Skin epidermis (tissue), 12 donors: ENCODE results near the gene CLEC17A.
A peak's percentile ranks its signal among the peaks of the same experiment; 100 is the strongest.
"Not testable (repeated sequence)": the region's sequence is repeated elsewhere in the genome, so short reads cannot be mapped to it uniquely, and the experiment has no call there.

Experiments used
- H3K27ac ChIP-seq, 21 experiments: fragments of 200-600 bp; sonication (generic) in 11 of 21; one replicate each; pipeline ENCODE4 v1.5.0; 2020; ENCODE audit warnings: mild to moderate bottlenecking in 3 of 21, inconsistent platforms in 2 of 21, moderate library complexity in 2 of 21
- H3K4me3 ChIP-seq, 7 experiments: fragments of 200-600 bp; sonication (generic) in 2 of 7; one replicate each; pipeline ENCODE4 v1.5.0; 2020; ENCODE audit warnings: inconsistent platforms in 2 of 7, mild to moderate bottlenecking in 2 of 7, moderate library complexity in 1 of 7

CLEC17A gene

DNA sequence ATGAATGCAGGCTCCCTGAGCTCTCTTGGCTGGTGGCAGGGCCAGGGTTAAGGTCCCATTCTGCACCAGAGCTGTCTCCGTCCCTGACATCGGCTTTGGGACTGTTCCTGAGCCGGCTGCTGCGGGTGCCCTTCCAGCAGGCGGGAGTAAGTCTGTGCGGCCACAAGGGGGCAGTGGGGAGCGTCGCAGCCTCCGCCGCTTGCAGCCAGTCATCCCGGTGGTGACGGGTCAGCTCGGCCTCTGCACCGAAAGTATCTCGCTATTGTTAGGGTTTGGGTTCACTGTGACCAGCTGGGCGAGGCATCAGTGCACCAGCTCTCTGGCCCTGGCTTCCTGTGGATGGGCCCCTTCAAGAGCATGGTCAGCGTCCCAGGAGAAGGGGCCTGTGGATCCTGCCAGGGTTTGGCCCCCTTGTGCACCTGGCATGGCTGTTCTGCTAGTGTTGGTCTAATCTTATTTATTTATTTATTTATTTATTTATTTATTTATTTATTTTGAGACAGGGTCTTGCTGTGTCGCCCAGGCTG is 26.2 kb upstream of the CLEC17A start:
- peak overlapping the region in 9 of 21 experiments; percentile 0 to 79 (median 47) for H3K27ac ChIP-seq
- no peak overlapping the region for H3K4me3 ChIP-seq

- H3K4me3 ChIP-seq = no peak overlapping the region
- H3K27ac ChIP-seq = peak overlapping the region in 6 of 21 experiments; percentile 3 to 44 (median 15)
Measured at GRCh38 chr19:14558370-14559066, 24.4 kb upstream of the CLEC17A start.

- Histone ChIP-seq H3K27ac (peak overlapping the region in 15 of 21 experiments; percentile 2 to 80 (median 71)), H3K4me3 (no peak overlapping the region)
Measured at GRCh38 chr19:14559916-14560775, 22.7 kb upstream of the CLEC17A start.

GRCh38 chr19:14560776-14561108 is 22.1 kb upstream of the CLEC17A start:
- Histone ChIP-seq H3K27ac (peak overlapping the region in 16 of 21 experiments; percentile 14 to 80 (median 71)), H3K4me3 (no peak overlapping the region)

DNA sequence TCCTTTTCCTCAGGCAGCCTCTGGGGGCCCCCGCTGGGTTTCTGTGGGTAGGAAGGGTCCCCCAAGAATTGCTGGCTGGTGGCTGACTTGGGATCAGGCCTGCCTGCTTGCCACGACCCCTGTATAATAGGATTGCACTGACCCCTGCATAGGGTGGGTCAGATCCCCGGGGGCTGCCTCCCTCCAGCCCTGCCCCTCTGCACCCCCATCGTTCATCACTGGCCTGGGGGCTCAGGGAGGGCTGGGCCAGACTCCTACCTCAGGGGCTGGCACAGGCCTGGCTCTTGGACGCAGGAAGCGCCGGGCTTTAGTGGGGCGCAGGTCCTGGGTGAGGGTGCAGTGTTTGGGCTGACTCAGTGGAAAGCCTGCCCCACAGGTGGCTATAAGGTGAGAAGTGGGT is 21.6 kb upstream of the CLEC17A start:
- H3K4me3 ChIP-seq = no peak overlapping the region
- H3K27ac ChIP-seq = peak overlapping the region in 18 of 21 experiments; percentile 7 to 80 (median 70)

DNA sequence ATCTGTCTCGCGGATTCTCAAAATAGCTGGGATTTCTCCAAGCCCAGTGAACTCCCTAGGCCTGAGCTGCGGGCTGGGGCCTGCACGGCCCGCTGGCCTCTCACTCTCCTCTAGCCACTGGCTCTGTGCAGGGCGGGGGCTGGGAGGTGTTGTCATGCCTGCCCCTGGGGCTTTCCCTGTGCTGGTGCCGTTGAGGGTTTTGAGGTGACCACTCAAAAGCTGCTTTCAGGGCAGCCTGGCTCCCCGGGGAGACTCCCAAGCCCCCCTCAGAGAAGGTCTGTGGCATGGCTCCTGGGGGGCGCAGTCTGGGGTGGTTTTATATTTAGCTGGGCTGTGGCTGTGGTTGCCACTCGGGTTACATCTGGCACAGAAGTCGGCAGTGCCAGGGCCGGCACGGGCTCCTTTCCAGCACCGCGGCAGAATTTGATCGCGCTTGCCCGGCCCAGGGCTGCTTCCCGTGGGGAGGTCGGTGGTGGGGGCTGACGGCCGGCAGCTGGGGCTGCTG is 21.0 kb upstream of the CLEC17A start:
- no peak overlapping the region for H3K4me3 ChIP-seq
- H3K27ac ChIP-seq = peak overlapping the region in 19 of 21 experiments; percentile 9 to 80 (median 69)

DNA sequence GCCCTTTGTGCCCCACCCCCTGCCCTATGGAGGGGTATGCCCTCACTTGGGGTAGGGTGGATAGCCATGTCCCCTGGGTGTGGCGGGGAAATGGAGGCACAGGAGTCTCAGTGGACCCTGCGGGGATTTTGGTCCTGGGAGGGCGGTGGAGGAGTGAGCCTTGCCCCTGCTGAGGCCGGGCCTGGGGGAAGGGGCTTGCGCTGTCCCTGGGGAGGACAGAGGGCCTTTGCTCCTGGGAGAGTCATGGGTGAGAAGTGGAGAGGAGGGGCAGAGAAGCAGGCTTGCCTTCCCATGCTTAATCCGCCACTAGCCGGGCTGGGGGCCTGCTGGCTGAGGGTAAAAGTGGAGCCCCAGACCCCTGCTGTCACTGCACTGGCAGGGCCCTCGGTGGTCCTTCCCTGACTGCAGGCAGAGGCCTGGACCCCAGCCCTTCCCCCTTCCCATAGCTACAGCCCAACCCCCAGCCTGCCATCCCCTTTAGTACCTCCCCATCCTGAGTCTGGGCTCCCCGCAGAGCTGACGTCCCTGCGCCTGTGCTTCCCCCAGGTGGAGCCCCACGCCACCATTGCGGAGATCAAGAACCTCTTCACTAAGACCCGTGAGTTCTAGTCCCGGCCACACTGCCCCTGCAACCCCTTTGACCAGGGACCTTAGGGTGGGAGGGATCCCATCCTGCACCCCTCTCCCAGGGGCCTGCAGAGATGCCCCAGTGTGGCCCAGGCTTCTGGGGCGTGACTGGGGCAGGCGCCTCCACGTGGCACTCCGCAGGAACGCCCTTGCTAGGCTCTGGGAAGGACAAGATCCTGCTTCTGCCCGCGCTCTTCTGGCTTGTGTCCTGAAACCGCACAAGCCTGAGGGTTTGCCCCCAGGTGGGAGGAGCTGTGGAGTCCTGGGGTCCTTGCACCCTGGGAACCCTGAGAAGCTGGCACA is 20.0 kb upstream of the CLEC17A start:
- Histone ChIP-seq H3K4me3 (no peak overlapping the region), H3K27ac (peak overlapping the region in 15 of 21 experiments; percentile 9 to 80 (median 71))

GRCh38 chr19:14563590-14563926 is 19.3 kb upstream of the CLEC17A start:
- H3K27ac ChIP-seq = peak overlapping the region in 8 of 21 experiments; percentile 7 to 80 (median 52)
- H3K4me3 ChIP-seq = no peak overlapping the region

GRCh38 chr19:14563989-14564651 is 18.8 kb upstream of the CLEC17A start:
- Histone ChIP-seq H3K27ac (peak overlapping the region in 6 of 21 experiments; percentile 7 to 77 (median 52)), H3K4me3 (no peak overlapping the region)

- not testable (repeated sequence) for H3K4me3 ChIP-seq
- H3K27ac ChIP-seq = peak overlapping the region in 7 of 21 experiments; percentile 7 to 65 (median 45)
Measured at GRCh38 chr19:14564652-14565297, 18.1 kb upstream of the CLEC17A start.

- Histone ChIP-seq H3K27ac (peak overlapping the region in 4 of 21 experiments; percentile 7 to 65 (median 42)), H3K4me3 (no peak overlapping the region)
Measured at GRCh38 chr19:14565298-14565679, 17.6 kb upstream of the CLEC17A start.

DNA sequence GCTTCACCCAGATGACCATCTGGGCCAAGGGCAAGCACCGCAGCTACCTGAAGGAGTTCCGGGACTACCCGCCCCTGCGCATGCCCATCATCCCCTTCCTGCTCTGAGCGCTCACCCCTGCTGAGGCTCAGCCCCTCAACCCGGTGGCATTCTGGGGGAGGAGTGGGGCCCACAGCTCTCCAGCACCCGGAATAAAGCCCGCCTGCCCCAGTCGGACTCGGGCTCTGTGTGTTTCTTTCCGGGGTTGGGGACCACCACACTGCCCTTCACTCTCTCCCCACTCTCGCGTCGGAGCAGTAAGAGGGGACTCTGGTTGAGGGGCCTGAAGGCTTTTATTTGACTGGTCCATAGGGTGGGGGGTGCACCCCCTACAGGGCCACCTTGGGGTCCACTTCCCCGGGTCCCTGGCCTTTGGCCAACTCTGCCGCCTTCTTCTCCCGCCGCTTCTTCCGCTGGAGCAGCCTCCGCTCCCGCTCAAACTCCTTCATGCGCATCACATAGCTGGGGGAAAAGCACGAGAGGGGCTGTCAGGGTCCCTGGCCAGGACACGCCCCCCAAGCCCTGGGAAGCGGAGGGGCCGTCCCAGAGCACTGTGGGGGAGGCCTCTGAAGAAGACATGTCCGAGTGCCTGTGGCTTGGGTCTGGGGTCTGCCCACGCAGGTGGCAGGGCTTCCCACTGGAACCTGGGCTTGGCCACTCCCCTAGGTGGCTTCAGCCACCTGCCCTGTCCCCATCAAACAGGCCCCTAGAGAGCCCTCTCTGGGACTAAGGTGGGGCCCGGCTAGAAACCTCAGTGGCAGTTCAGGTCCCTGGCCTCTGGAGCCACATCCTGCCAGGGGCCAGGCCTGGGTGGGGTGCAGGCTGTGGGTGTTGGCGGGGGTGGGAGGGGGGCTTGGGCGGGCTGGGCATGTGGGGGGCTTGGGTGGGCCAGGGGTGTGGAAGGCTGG is 16.8 kb upstream of the CLEC17A start:
- H3K4me3 ChIP-seq = no peak overlapping the region
- peak overlapping the region in 1 of 21 experiments; percentile 18 for H3K27ac ChIP-seq

DNA sequence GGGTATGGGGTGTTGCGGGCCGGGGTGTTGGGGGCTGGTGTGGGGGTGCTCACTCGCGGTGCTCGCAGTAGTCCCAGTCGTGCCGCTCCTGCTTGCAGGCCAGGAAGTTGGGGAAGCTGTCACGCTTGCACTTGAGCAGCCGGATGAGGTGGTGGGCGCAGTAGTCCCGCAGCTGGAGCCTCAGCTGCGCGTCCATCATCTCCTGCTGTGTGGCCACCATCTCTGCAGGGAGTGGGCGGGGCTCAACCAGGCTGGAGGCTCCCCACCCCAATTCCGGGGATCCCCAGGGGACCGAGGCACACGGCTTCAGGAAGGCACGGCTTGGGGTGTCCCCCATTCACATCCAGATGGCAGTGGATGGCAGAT is 16.2 kb upstream of the CLEC17A start:
- Histone ChIP-seq H3K4me3 (no peak overlapping the region), H3K27ac (no peak overlapping the region)

DNA sequence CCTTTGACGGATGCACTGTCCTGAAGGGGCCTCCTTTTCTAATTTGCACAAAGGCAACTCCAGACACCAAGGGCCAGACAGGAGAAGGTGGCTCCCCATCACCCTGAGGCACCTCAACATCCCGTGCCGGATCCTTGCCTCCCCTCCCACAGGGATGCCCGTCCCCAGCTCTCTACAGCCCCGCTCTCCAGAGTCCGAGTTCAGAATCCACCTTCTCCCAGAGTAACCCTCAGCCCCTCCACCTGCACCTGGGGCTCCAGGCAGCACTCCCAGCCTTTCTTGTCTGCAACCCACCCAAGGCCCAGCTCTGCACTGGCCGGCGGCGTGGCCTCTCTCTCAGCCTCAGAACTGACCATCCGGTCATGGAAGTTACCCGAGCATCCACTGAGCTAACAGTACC is 15.8 kb upstream of the CLEC17A start:
- no peak overlapping the region for H3K4me3 ChIP-seq
- H3K27ac ChIP-seq = no peak overlapping the region

GRCh38 chr19:14570864-14571527 is 11.9 kb upstream of the CLEC17A start:
- Histone ChIP-seq H3K4me3 (peak overlapping the region; percentile 62 to 93 (median 77)), H3K27ac (peak overlapping the region in 20 of 21 experiments; percentile 6 to 98 (median 88))

DNA sequence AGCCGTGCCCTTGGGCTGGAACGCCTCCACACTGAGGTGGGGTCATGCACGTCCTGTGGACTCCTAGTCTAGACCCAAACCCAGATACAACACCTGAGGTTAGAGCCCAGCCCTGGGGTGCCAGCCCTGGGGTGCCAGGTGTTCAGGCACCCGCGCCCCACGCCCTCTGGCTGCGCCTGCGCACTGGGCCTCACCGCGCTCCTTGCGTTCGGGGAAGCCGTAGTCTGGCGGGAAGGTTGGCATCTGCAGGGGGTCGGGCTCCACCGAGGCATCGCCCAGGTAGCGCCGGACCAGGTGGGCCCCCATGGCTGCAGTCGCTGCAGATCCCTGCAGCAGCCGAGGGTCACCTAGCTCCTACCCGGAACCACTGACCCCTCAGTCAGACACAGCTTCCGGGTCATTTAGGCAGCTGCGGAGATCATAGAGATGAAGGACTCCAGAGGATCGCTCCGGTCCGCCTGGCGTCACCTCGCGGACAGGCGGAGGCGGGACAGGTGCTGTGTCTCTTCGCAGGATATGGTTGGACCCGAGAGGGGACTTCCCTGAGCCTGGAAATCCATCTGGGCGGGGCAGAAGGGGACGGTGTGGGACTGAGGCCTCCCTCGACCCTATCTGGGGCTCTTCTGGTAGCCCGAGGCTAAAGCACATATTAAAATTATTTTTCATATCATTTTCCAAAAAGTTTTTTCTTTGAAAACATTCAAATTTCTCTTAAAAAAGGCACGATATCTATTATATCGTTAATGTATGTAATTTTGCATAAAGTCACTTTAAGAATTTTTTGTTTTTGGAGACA is 11.0 kb upstream of the CLEC17A start, which contains the start of gene NDUFB7:
TSS of gene NDUFB7 (minus strand) at position 372 of the 796 bp plus-strand sequence. CDS start at position 306, 66 bp downstream.
- Histone ChIP-seq H3K27ac (peak within 1 kb of the TSS; percentile 6 to 98 (median 88)), H3K4me3 (peak within 1 kb of the TSS; percentile 62 to 93 (median 77))
